ENCODE measurements around the gene CCDC60. TPM values are rescaled to one million over a fixed set of nuclear protein-coding genes. Genes with fewer than 3 reads are reported as not detected.

Gene CCDC60
- polyA plus RNA-seq, 3 donors = not detected

DNA sequence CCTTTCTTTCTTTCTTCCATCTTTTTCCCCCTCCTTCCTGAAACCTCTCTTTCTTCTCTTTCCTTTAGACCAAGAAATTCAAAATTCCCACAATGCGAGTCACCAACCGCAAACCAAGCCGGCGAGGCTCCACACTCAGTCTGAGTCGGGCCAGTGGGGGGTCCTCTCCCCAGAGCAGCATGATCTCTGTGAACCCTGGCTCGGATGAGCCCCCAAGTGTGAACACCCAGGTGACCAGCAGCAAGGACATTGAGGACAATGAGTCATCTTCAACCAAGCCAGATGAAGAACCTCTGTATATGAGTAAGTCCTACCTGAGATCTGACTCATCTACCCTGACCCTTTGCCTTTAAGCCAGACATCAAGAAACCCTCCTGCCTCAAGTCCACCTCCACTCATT is 170.5 kb downstream of the CCDC60 start:
- no peak for DNase-seq
- peaks cover 0 to 4% (median 0%) of the 10 kb centered on the region in 7 donors for H3K9me3 Mint-ChIP-seq
- H3K27me3 Mint-ChIP-seq (ENCODE audit: low read depth in 3 of 3) = peaks cover 2 to 5% (median 2%) of the 10 kb centered on the region in 3 donors
- no peaks in the 10 kb centered on the region for H3K79me2 ChIP-seq (ENCODE audit: insufficient read depth, low read length)
- no peaks in the 10 kb centered on the region for H4K20me1 ChIP-seq (ENCODE audit: insufficient read depth, low read length)
- H3K36me3 Mint-ChIP-seq = no peaks in the 10 kb centered on the region
- no peak overlapping the region for H3K27ac ChIP-seq (ENCODE audit: low read depth in 1 of 2, low read length in 2 of 2)
- no peaks in the 10 kb centered on the region for H3K4me1 Mint-ChIP-seq
- H3K27me3 ChIP-seq (ENCODE audit: control insufficient read depth in 2 of 2, insufficient read depth in 2 of 2, low read length in 2 of 2) = no peaks in the 10 kb centered on the region
- WGBS (ENCODE audit: insufficient coverage) = 90% methylated on average over 5 of the region's 6 CpGs
- H3K4me1 ChIP-seq (ENCODE audit: control insufficient read depth in 1 of 2, insufficient read depth in 2 of 2, low read length in 2 of 2) = no peaks in the 10 kb centered on the region
- H3K9me3 ChIP-seq (replicated peaks in 1 of 2; ENCODE audit: control insufficient read depth in 1 of 2, insufficient read depth in 1 of 2, low read length in 2 of 2) = no peaks in the 10 kb centered on the region
- no peak overlapping the region for H3K9ac ChIP-seq (ENCODE audit: insufficient read depth, low read length, poor library complexity, severe bottlenecking)
- no peak overlapping the region for H3K4me3 Mint-ChIP-seq
- TF ChIP-seq, protein P1, sequence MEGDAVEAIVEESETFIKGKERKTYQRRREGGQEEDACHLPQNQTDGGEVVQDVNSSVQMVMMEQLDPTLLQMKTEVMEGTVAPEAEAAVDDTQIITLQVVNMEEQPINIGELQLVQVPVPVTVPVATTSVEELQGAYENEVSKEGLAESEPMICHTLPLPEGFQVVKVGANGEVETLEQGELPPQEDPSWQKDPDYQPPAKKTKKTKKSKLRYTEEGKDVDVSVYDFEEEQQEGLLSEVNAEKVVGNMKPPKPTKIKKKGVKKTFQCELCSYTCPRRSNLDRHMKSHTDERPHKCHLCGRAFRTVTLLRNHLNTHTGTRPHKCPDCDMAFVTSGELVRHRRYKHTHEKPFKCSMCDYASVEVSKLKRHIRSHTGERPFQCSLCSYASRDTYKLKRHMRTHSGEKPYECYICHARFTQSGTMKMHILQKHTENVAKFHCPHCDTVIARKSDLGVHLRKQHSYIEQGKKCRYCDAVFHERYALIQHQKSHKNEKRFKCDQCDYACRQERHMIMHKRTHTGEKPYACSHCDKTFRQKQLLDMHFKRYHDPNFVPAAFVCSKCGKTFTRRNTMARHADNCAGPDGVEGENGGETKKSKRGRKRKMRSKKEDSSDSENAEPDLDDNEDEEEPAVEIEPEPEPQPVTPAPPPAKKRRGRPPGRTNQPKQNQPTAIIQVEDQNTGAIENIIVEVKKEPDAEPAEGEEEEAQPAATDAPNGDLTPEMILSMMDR (IDR thresholded peaks at IDR 0.05) = no peak
- no peak overlapping the region for H3K27ac Mint-ChIP-seq
- H3K36me3 ChIP-seq (replicated peaks in 1 of 2; ENCODE audit: control insufficient read depth in 1 of 2, insufficient read depth in 2 of 2, low read length in 2 of 2) = no peaks in the 10 kb centered on the region
- intact Hi-C loops (cut with micrococcal nuclease) = no loop called here
- no peak overlapping the region for H3K4me3 ChIP-seq (replicated peaks in 1 of 3; ENCODE audit: low read depth in 2 of 3, low read length in 3 of 3)
- H3K4me2 ChIP-seq (replicated peaks; ENCODE audit: extremely low read depth, low read length, poor library complexity, severe bottlenecking) = no peak overlapping the region
- H2AFZ ChIP-seq (ENCODE audit: insufficient read depth, low read depth, low read length, poor library complexity, severe bottlenecking) = no peak overlapping the region

DNA sequence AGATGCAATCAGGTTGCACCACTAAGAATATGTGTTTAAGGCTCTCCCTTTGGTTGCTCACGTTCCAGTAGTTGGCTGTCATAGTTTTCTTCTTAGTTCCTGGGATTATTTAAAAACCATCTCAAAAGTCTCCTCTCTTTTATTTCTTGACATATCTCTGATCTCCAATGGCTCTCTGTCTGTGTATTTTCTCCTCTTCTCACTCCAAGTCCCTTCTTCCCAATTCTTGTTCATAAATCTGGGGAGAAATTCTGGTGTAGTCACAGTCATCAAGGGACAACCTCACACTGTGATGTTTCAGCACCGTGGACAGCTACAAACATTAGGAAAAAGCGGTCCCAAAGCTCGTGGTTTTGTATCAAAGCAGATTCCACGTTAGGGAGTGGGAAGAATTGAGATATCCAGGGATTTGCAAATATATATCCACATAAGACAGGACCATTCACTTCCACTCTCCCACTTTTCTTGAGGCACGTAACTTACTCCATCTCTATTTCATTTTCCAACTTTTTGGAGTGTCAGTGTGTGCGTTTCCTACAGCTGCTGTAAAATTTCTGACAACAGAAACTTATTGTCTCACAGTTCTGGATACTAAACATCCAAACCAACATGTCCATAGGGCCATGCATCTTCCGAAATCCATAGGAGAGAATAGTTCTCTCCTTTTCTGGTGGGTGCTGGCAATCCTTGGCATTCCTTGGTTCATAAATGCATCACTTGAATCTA is 178.4 kb downstream of the CCDC60 start:
- H3K36me3 Mint-ChIP-seq = no peaks in the 10 kb centered on the region
- 77% methylated on average over 3 of the region's 8 CpGs for WGBS (ENCODE audit: insufficient coverage)
- Histone ChIP-seq H3K27me3 (ENCODE audit: control insufficient read depth in 2 of 2, insufficient read depth in 2 of 2, low read length in 2 of 2) (no peaks in the 10 kb centered on the region), H3K4me2 (replicated peaks; ENCODE audit: extremely low read depth, low read length, poor library complexity, severe bottlenecking) (no peak overlapping the region), H3K9me3 (replicated peaks in 1 of 2; ENCODE audit: control insufficient read depth in 1 of 2, insufficient read depth in 1 of 2, low read length in 2 of 2) (no peaks in the 10 kb centered on the region), H3K36me3 (replicated peaks in 1 of 2; ENCODE audit: control insufficient read depth in 1 of 2, insufficient read depth in 2 of 2, low read length in 2 of 2) (no peaks in the 10 kb centered on the region), H3K4me1 (ENCODE audit: control insufficient read depth in 1 of 2, insufficient read depth in 2 of 2, low read length in 2 of 2) (no peaks in the 10 kb centered on the region), H3K4me3 (replicated peaks in 1 of 3; ENCODE audit: low read depth in 2 of 3, low read length in 3 of 3) (no peak overlapping the region), H3K9ac (ENCODE audit: insufficient read depth, low read length, poor library complexity, severe bottlenecking) (no peak overlapping the region), H2AFZ (ENCODE audit: insufficient read depth, low read depth, low read length, poor library complexity, severe bottlenecking) (no peak overlapping the region), H4K20me1 (ENCODE audit: insufficient read depth, low read length) (no peaks in the 10 kb centered on the region), H3K27ac (ENCODE audit: low read depth in 1 of 2, low read length in 2 of 2) (no peak overlapping the region), H3K79me2 (ENCODE audit: insufficient read depth, low read length) (no peaks in the 10 kb centered on the region)
- H3K27ac Mint-ChIP-seq = no peak overlapping the region
- H3K27me3 Mint-ChIP-seq (ENCODE audit: low read depth in 3 of 3) = peaks cover 0 to 4% (median 0%) of the 10 kb centered on the region in 3 donors
- TF ChIP-seq, protein P1 (IDR thresholded peaks at IDR 0.05) = no peak
- no peaks in the 10 kb centered on the region for H3K4me1 Mint-ChIP-seq
- no peak overlapping the region for H3K4me3 Mint-ChIP-seq
- intact Hi-C loops (cut with micrococcal nuclease) = no loop called here
- peaks cover 0 to 2% (median 0%) of the 10 kb centered on the region in 7 donors for H3K9me3 Mint-ChIP-seq
- DNase-seq = no peak

All from CD14-positive monocyte (primary cell).